Activated CD8-positive, alpha-beta T cell treated with anti-CD3 and anti-CD28 coated beads, Interleukin-2, amount 10 ng/mL, durations not matched to agents 7 days and 5 days (primary cell): Measurements from ENCODE around the gene IFIT1. TPM values are rescaled to one million over a fixed set of nuclear protein-coding genes. Genes with fewer than 3 reads are reported as not detected.
A peak's percentile ranks its signal among the peaks of the same experiment; 100 is the strongest.
"Not testable (repeated sequence)": the region's sequence is repeated elsewhere in the genome, so short reads cannot be mapped to it uniquely, and the experiment has no call there.

Experiments
- ATAC-seq: fragments of 150-1000 bp; cut with Tn5 transposase; one replicate; pipeline ENCODE4 v1.10.0; 2021; ENCODE audit warnings: moderate library complexity
- CTCF ChIA-PET: fragments of 350-600 bp; sonication (Branson Sonifier 250); formaldehyde crosslinking; loops from one replicate; lab custom pipeline; 2021; ENCODE audit warnings: antibody characterized with exemption; lab: Charles Lee
- POLR2A ChIA-PET: fragments of 350-600 bp; sonication (Branson Sonifier 250); formaldehyde crosslinking; loops from one replicate; lab custom pipeline; 2021; ENCODE audit warnings: antibody characterized with exemption; lab: Charles Lee
- DNase-seq: peaks from one replicate; pipeline ENCODE4 v3.0.0-alpha.2; 2020
- H3K27ac Mint-ChIP-seq: one replicate; pipeline ENCODE4 v1.8.0; 2021; ENCODE audit warnings: mild to moderate bottlenecking, mixed read lengths
- H3K27me3 Mint-ChIP-seq: one replicate; pipeline ENCODE4 v1.8.0; 2021; ENCODE audit warnings: low read depth, mixed read lengths
- H3K36me3 Mint-ChIP-seq: one replicate; pipeline ENCODE4 v1.8.0; 2021; ENCODE audit warnings: low read depth, mixed read lengths
- H3K4me1 Mint-ChIP-seq: one replicate; pipeline ENCODE4 v1.8.0; 2021; ENCODE audit warnings: low read depth, mixed read lengths
- H3K4me3 Mint-ChIP-seq: one replicate; pipeline ENCODE4 v1.8.0; 2021; ENCODE audit warnings: mild to moderate bottlenecking, mixed read lengths
- H3K9me3 Mint-ChIP-seq: one replicate; pipeline ENCODE4 v1.8.0; 2022; ENCODE audit warnings: mixed read lengths; ENCODE audit not compliant: insufficient read depth
- total RNA-seq, 2 experiments: library from RNA; stranded (reverse); gene quantifications; one replicate each; pipeline ENCODE4 v1.2.3, GENCODE V29; 2021

IFIT1 gene
- 10 to 100 TPM; 29.8 to 31.8 TPM for total RNA-seq

DNA sequence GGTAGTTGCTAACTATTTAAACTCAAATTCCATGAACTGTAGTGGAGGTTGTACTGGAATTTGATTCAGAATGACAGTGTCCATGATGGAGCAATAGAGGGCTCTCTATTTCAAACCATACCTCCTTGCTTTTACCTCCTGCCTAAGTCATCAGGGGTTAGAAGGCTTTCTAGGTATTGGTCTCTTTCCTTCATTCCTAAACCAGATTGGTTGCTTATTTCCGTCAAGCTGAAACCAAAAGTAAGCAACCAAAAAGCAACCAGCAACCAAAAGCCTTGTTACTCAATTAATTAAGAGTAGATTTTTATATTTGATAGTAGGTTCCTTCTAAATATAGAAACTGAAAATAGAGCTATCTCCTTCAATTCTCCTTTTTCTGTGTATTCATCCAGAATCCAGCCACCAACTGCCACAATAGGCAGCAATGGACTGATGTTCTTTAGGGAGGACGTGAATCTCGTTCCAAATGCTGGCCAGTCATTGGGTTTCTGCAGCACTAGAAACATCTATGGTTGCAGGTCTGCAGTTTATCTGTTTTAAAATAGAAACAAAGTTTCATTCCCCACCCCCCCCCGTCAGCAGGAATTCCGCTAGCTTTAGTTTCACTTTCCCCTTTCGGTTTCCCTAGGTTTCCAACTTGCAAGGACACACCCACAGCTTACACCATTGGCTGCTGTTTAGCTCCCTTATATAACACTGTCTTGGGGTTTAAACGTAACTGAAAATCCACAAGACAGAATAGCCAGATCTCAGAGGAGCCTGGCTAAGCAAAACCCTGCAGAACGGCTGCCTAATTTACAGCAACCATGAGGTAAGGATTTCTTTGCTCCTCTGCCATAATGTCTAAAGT, at the start of gene IFIT1:
Gene IFIT1, plus strand, starts transcription at position 717 of the 850 bp plus-strand sequence. Its CDS starts 90 bp downstream, at position 807.
- peaks cover 33% of the 10 kb centered on the region for H3K4me1 Mint-ChIP-seq
- H3K27me3 Mint-ChIP-seq = no peaks in the 10 kb centered on the region
- DNase-seq (peak; percentile 76), ATAC-seq (peak; percentile 92)
- H3K27ac Mint-ChIP-seq = peak within 1 kb of the TSS; percentile 94
- peak within 1 kb of the TSS; percentile 91 for H3K4me3 Mint-ChIP-seq
- POLR2A ChIA-PET = interaction anchor here (0.6 to 4.3 kb wide), 12 partner anchors 9 to 1272 kb away, joined by 3 to 78 read pairs (median 5); partner anchors contain the start of genes IFIT2, IFIT3 and IFIT5
- peaks cover 26% of the 10 kb centered on the region for H3K36me3 Mint-ChIP-seq
- CTCF ChIA-PET = interaction anchor here (0.8 to 3.3 kb wide), 15 partner anchors 8 to 140 kb away, joined by 3 to 17 read pairs (median 5); partner anchors contain the start of genes IFIT2, IFIT3, IFIT5 and LIPA
- no peaks in the 10 kb centered on the region for H3K9me3 Mint-ChIP-seq

- Mint-ChIP-seq H3K27ac (no peak overlapping the region), H3K27me3 (peaks cover 3% of the 10 kb centered on the region), H3K36me3 (peaks cover 51% of the 10 kb centered on the region), H3K9me3 (no peaks in the 10 kb centered on the region), H3K4me1 (peaks cover 10% of the 10 kb centered on the region), H3K4me3 (no peak overlapping the region)
- POLR2A ChIA-PET = interaction anchor here (1.0 kb wide), 1 partner anchor 49 kb away, joined by 3 read pairs; the partner anchor contains the start of gene IFIT1
- peak; percentile 23 for ATAC-seq
- DNase-seq = no peak
- CTCF ChIA-PET = interaction anchor here (3.1 kb wide), 1 partner anchor 26 kb away, joined by 9 read pairs; no protein-coding TSS in a partner anchor
These were observed 49.2 kb upstream of the IFIT1 start for GRCh38 chr10:89343089-89343767.

DNA sequence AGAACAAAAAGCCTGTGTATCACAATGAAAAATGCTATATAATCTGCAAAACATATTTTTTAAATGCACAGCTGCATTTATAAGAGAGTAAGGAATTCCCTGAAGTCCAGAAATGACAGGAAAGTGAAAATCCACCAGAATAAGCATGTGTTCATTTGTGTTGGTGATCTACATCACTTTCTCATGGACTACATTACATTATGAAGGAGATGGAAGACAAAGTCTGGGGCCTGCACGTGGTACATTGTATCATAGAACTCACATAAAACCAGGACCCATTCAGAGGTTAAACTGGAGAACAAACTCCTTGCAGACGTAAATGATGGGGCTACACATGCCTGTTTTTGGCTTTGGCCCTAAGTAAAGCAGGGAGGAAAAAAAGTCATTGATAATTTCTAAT, 48.3 kb upstream of the IFIT1 start:
- Mint-ChIP-seq H3K4me3 (no peak overlapping the region), H3K27me3 (peaks cover 3% of the 10 kb centered on the region), H3K27ac (no peak overlapping the region), H3K9me3 (no peaks in the 10 kb centered on the region), H3K4me1 (peaks cover 3% of the 10 kb centered on the region), H3K36me3 (peaks cover 42% of the 10 kb centered on the region)
- CTCF ChIA-PET = interaction anchor here (3.1 kb wide), 1 partner anchor 25 kb away, joined by 9 read pairs; no protein-coding TSS in a partner anchor
- ATAC-seq (no peak), DNase-seq (no peak)
- POLR2A ChIA-PET = interaction anchor here (1.0 kb wide), 1 partner anchor 48 kb away, joined by 3 read pairs; the partner anchor contains the start of gene IFIT1

DNA sequence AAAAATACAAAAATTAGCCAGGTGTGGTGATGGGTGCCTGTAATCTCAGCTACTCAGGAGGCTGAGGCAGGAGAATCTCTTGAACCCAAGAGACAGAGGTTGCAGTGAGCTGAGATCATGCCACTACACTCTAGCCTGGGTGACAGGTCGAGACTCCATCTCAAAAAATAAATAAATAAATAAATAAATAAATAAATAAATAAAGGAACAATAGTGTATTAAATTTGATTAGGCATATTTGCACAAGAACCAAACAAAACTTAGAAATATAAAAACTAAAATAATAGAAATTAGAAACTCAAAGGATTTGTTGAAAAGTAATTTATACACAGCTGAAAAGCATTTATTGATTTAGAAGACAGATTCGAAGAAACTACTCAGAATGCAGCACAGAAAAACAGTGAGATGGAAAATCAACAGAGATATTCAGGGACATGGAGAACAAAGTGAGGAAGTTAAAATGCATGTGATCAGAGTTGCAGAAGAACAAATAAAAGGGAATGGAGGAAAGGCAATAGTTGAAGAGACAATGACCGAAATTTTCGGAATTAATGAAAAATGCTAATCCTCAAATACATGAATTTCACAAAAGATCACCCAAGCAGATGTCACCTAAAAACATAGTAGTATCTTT, 46.9 kb upstream of the IFIT1 start:
- ATAC-seq (no peak), DNase-seq (no peak)
- H3K27ac Mint-ChIP-seq = no peak overlapping the region
- ChIA-PET CTCF (interaction anchor here (0.6 to 1.5 kb wide), 3 partner anchors 18 to 909 kb away, joined by 3 to 6 read pairs (median 3); no protein-coding TSS in a partner anchor), POLR2A (no interaction called here)
- H3K36me3 Mint-ChIP-seq = peaks cover 29% of the 10 kb centered on the region
- H3K9me3 Mint-ChIP-seq = no peaks in the 10 kb centered on the region
- peaks cover 10% of the 10 kb centered on the region for H3K27me3 Mint-ChIP-seq
- H3K4me3 Mint-ChIP-seq = no peak overlapping the region
- peaks cover under 1% of the 10 kb centered on the region for H3K4me1 Mint-ChIP-seq

DNA sequence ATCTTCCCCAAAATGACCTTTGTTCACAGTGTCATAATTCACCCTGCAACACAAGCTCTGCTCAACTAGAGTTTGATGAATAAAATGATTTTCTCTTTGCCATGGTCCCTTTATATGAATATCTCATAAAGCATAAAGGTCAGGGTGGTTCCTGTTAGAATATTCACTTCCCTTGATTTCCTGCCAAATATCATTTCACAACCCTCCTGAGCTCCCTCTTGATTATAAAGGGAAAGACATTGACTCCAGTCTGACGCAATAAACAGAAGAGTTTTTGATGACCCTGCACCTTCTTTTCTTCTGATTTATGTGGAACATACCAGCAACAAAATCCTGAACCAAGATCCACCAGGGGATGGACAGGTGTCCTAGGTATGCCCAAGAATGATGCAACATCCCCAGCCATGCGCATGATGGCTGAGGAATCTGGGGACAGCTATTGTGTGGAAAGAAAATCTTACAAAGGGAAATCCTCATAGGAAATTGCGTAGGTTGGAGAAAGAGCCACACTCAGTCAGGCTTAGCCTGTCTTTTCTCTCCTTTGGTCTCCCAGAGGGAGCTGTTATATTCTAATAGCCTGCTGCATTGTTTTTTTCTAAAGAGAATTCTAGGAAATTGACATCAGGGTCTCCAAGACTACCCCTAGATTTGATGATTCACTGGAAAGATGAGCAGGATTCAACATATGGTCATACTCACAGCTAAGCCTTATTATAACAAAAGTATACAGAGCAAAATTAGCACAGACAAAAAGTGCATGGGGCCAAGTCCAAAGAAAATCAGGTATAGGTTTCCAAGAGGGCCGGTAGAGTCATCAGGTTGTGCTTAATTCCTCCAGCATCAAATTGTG, 45.8 kb upstream of the IFIT1 start:
- H3K36me3 Mint-ChIP-seq = peaks cover 21% of the 10 kb centered on the region
- POLR2A ChIA-PET = no interaction called here
- H3K27me3 Mint-ChIP-seq = peaks cover 10% of the 10 kb centered on the region
- ATAC-seq (no peak), DNase-seq (no peak)
- no peak overlapping the region for H3K4me3 Mint-ChIP-seq
- CTCF ChIA-PET = interaction anchor here (1.0 to 1.5 kb wide), 2 partner anchors 17 to 23 kb away, joined by 3 to 6 read pairs; no protein-coding TSS in a partner anchor
- H3K27ac Mint-ChIP-seq = no peak overlapping the region
- no peaks in the 10 kb centered on the region for H3K9me3 Mint-ChIP-seq
- peaks cover 12% of the 10 kb centered on the region for H3K4me1 Mint-ChIP-seq

DNA sequence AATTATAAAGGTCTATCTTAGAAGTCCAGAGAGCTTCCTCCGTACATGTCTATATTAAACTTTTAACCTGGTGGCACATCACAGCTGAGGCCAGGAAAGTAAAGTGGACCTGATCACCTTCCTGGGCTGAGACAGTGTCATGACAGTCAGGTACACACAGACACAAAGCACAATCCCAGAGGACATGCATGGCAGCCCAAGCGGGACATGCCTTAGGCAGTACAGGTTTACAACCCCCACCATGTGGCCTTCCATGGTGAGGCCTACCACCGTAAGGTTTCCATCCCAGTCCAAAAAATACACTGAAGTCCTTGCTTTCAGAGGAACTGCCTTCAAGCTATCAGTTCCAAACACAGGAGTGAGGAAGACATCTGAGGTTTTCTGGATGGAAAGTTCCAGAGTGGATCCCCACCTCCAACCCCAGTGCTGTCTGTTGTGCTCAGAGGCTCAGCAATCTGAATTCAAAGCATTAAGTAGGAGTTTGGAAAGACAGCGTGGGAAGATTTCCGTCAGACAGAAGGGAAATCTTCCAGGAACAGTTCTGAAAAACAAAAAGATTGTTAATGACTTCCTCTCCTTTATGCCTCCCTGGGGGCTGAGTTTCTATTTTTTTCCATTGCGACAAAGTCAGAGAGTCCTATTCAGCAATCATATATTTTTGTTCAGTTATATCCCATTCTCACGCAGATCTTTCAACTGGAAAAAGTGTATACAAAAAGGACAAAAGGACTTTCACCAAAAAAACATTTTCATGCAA, 44.5 kb upstream of the IFIT1 start:
- Mint-ChIP-seq H3K4me3 (no peak overlapping the region), H3K9me3 (no peaks in the 10 kb centered on the region), H3K27me3 (peaks cover 12% of the 10 kb centered on the region), H3K4me1 (peaks cover 19% of the 10 kb centered on the region), H3K36me3 (peaks cover 10% of the 10 kb centered on the region), H3K27ac (no peak overlapping the region)
- ChIA-PET POLR2A (no interaction called here), CTCF (no interaction called here)
- DNase-seq = no peak
- ATAC-seq = no peak

GRCh38 chr10:89348481-89348880, 43.9 kb upstream of the IFIT1 start:
- Mint-ChIP-seq H3K36me3 (peaks cover 4% of the 10 kb centered on the region), H3K4me3 (no peak overlapping the region), H3K27ac (no peak overlapping the region), H3K9me3 (no peaks in the 10 kb centered on the region), H3K4me1 (peaks cover 19% of the 10 kb centered on the region), H3K27me3 (peaks cover 17% of the 10 kb centered on the region)
- ChIA-PET POLR2A (interaction anchor here (0.6 kb wide), 1 partner anchor 16 kb away, joined by 3 read pairs; no protein-coding TSS in a partner anchor), CTCF (no interaction called here)
- DNase-seq (no peak), ATAC-seq (no peak)

GRCh38 chr10:89348975-89349374, 43.4 kb upstream of the IFIT1 start:
- Mint-ChIP-seq H3K36me3 (peaks cover 2% of the 10 kb centered on the region), H3K27me3 (peaks cover 17% of the 10 kb centered on the region), H3K4me3 (no peak overlapping the region), H3K4me1 (peaks cover 19% of the 10 kb centered on the region), H3K9me3 (no peaks in the 10 kb centered on the region), H3K27ac (no peak overlapping the region)
- POLR2A ChIA-PET = interaction anchor here (0.6 kb wide), 1 partner anchor 17 kb away, joined by 3 read pairs; no protein-coding TSS in a partner anchor
- CTCF ChIA-PET = no interaction called here
- DNase-seq (no peak), ATAC-seq (no peak)

DNA sequence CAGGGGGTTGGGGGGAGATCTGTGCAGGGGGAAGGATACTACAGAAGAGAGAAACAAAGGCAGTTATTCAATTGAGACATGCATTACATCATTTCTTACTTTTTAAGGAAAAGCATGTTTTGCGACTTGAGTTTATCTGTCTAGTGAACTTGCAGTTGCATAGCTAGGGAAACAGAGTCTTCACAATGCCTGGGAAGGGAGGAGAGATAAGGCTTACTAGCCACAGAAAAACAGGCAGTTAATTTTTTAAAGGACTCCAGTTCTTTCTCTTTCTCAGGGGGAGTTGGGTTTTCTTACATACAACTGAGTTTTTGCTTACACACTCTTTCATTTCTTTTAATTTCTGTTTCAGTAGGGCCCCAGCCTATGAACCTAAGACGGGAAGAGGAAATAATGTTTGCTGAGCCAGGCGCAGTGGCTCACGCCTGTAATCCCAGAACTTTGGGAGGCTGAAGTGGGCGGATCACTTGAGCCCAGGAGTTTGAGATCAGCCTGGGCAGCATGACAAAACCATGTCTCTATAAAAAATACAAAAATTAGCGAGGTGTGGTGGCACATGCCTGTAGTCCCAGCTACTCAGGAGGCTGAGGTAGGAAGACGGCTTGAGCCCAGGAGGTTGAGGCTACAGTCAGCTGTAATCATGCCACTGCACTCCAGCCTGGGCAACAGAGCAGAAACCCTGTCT, 41.6 kb upstream of the IFIT1 start:
- not testable (repeated sequence) for H3K4me3 Mint-ChIP-seq, H3K36me3 Mint-ChIP-seq, H3K27ac Mint-ChIP-seq, DNase-seq, H3K9me3 Mint-ChIP-seq
- Mint-ChIP-seq H3K27me3 (peaks cover 13% of the 10 kb centered on the region), H3K4me1 (peaks cover 19% of the 10 kb centered on the region)
- ChIA-PET CTCF (interaction anchor here (1.5 to 2.1 kb wide), 2 partner anchors 18 to 49 kb away, joined by 4 to 6 read pairs; partner anchors contain the start of gene IFIT2), POLR2A (interaction anchor here (1.0 kb wide), 1 partner anchor 18 kb away, joined by 6 read pairs; no protein-coding TSS in a partner anchor)
- peak; percentile 11 for ATAC-seq
